Fibroblast of peridontal ligament (primary cell): ENCODE measurements around the gene NDUFA11.

ENCODE experiments used
- DNase-seq: peaks from one replicate; pipeline ENCODE4 v3.0.0-alpha.2; 2010; ENCODE audit errors: extremely low read depth

NDUFA11 gene

GRCh38 chr19:5903624-5904351 lies at the start of gene NDUFA11:
NDUFA11 (minus strand) TSS chr19:5903790; CDS start chr19:5903708, 82 bp downstream.
- peak; percentile 95 for DNase-seq

DNA sequence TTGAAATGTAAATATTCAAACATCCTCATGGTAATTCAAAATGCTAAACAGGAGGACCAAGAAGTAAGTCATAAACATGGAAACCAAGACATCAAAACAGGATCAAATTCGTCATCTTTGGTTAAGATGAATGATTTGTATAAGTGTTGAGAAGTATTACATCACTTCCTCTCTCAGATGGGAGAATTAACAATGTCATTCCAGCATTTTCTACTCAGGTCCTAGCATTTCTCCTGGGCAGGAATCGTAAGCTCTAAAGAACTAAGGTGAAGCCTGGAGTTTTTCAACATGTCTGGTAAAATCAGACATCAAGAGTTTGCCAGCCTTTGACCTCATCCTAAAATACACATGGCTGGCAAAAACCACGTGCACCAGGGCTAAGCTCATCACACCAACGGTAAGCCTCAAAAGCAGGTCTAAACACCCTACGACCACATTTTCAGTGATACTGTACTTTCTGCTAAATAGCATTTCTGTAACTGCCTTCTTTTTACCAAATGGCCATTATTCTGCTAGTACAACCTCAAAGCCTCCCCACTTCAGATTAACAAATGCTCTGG lies 49.5 kb upstream of the NDUFA11 start:
- DNase-seq: peak; percentile 66

DNA sequence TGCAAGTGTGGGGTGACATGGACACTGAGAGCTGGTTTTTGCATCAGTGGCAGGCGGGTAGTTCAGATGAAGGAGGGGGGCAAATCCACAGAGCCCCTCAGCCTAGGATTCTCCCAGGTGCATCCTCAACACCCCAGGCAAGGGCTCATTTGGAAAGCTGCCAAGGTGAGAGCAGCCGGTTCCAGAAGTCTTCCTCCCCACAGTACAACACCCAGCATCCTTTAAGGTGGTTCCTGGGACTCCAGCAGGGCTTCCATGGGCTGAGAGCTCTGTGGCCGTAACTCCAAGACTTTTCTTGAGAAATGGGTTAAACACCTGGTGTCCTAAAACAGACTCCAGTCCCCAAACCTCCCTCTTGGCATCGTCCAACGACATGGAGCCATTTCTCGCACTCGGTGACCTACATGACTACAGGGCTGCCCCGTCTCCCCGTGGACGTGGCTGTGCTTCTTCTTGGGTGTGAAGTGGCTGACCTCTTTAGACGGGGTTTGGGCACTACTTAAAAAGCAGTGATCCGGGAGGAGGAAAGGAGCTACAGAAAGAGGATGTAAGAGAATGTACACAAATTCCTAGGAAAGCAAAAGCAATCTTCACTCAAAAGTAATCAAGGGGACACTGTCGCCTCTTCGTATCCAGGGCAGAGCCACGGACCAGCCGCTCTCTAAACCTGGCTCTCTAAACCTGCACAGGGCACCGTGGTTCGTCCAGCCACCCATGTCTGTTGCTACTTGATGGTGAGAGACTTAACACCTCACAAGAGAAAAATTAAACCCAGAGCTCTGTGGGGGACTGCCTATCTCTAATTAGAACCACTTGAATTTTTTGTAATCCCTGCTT lies 48.8 kb upstream of the NDUFA11 start:
- no peak for DNase-seq

- DNase-seq: no peak
Measured at GRCh38 chr19:5951338-5951861, 47.8 kb upstream of the NDUFA11 start.

GRCh38 chr19:5950741-5951140 lies 47.2 kb upstream of the NDUFA11 start:
- DNase-seq: no peak

DNA sequence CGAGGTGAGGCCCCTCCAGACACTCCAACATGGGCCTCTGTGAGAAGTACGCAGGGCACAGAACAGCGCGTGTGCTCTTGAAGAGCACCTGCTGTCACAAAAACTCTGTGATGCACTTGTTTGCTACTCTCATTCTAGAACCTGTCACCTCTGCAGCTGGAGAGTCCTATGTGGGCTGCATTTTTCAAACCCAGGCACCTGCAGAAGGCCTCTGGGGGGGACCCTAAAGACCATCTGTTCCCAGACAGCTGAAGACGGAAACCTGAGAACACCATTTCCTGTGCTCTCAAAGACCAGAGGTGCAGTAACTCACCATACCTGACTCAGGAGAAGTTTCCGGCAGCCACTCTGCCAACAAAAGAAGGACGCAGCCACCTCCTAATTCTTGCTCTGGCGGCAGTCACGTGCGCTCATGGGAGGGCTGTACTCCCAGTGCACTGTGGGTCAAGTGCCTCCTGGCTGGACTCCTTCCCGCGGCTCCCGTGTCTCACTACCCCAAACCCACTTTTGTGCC lies 46.3 kb upstream of the NDUFA11 start:
- DNase-seq: no peak

DNA sequence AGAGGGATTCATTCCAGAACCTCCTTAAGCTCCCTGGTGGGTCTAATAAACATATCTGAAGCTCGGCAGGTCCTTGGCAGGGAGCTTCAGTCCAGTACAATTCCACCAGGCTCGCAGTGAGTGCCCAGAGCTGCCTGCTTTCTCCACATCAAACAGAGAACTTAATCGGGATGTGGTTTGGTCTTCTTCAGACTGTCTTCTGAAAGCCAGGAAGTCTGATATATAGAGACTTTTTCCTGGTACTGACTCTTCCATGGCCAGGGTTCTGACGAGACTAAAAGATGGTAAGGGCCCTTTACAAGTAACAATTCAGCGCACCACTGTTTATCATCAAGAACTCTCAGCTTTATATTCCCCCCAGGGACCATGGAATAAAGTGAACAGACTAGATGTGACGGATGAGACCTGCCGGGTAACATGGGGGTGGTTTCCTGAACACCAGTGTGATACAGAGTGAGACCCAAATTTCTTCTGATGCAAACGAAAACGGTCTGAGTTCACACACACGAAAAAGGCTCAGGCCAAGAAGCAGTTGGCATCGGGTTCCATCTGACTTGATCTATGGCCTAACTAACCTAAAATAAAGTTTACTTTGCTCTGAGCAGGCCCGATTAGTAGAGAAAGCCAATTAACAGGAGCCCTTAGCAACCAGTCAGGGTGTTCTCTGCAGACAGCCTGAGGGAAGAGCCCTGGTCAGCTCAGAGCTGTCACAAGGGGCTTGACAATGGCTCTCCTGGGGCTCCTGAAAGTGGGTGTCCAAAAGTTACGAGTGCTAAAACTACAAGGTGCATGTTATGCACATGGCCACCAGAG lies 45.4 kb upstream of the NDUFA11 start:
- DNase-seq: no peak

DNA sequence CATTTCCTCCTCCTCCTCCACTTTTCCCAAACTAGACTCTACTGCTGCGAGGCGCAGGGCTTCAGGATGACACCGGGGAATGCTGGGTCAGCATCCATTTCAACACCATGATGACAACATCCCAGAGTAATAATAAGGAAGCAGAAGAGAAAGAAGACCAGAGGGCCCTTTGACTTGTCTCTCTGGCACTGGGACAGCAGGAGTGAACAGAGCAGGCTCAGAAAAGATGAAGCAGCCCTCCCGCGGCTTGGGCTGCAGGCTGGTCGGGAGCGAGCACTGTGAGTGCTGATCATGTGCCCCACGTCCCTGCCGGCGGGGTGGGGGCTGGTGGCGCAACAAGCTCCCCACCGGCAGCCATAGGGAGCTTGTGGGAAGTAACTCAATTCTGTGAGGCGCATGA lies 43.8 kb upstream of the NDUFA11 start:
- DNase-seq: peak; percentile 53

- DNase-seq: peak; percentile 64
Measured at GRCh38 chr19:5943623-5944022, 40.0 kb upstream of the NDUFA11 start.

- DNase-seq: no peak
Measured at GRCh38 chr19:5943045-5943444, 39.5 kb upstream of the NDUFA11 start.

DNA sequence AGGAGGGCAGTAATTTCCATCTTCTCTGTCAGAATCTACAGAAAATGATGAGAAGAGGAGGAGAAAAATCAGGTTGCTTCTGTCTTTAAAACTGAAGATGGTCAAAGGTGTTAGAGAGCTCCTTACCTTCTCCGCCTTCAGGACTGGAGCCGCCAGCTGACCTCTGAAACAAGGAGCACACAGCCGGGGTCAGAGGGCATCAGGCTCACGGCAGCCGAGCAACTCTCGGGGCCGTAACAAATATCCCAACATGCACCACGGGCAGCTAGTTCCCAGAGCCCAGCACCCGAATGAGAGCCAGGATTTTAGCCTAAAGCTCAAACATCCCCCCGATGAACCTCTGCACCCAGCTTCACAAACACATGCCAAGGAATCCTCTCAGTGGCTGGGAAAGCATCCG lies 38.1 kb upstream of the NDUFA11 start:
- no peak for DNase-seq

DNA sequence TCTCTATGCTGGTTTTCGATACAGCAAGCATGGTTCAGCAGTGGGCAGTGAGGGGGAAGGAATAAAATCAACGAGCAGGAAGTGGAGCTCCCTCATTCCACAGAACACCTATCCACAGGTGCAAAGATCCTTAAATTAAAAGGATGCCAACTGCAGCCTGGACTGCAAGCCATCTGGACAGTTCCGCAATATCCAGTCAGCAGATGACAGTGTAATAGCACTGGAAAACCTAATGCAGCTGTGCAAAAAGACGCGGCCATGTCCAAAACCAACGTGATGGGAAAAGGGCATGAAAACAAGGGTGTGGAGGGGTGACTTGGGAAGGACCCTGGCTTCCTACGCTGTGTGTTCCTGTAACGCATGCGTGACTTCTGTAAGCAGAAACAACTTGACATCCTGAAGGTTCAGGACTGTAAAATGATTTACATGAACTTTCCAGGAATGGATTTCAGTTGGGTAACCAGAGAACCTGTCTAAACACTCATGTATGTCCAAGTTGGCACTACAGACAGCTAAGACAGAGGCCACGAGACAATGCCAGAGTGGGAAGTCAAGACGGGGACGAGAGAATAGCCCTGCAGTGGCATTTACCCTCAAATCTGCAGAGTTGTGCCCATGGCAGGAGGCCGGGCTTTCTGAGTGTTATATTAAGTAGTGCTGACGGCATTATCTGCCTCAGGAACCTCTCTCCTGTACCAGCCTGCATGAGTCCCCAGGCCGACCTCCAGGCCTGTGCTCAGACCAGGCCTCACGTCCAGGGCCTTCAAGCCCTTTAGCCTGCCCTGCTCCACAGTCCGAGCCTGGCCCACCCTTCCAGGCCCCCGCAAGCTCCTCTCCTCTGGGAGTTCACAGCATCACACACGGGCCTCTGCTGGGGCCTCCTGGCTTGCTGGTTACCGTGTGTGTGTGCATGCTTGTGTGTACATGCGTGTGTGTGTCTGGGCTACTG lies 36.9 kb upstream of the NDUFA11 start:
- no peak for DNase-seq

DNA sequence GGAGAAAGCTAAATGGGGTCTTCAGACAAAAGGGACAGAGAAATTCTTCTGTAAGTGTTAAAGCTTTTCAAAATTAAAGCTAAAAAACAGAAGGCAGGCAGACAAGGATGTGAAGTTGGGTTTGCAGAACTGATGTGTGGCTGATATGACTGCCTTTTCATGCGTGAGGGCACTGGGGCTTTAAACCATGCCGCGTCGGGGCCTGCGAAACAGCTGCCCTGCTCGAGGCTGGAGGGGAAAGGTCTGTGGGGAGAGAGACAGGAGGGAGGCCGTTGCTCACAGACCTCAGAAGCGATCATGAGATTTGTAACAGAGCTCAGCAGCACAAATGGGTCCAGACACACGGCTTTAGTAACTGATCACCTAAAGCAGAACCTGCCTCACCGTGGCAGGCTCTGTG lies 34.0 kb upstream of the NDUFA11 start:
- DNase-seq: no peak

- DNase-seq: no peak
Measured at GRCh38 chr19:5936292-5936592, 32.7 kb upstream of the NDUFA11 start.

- peak; percentile 8 for DNase-seq
Measured at GRCh38 chr19:5935473-5936291, 32.1 kb upstream of the NDUFA11 start.

DNA sequence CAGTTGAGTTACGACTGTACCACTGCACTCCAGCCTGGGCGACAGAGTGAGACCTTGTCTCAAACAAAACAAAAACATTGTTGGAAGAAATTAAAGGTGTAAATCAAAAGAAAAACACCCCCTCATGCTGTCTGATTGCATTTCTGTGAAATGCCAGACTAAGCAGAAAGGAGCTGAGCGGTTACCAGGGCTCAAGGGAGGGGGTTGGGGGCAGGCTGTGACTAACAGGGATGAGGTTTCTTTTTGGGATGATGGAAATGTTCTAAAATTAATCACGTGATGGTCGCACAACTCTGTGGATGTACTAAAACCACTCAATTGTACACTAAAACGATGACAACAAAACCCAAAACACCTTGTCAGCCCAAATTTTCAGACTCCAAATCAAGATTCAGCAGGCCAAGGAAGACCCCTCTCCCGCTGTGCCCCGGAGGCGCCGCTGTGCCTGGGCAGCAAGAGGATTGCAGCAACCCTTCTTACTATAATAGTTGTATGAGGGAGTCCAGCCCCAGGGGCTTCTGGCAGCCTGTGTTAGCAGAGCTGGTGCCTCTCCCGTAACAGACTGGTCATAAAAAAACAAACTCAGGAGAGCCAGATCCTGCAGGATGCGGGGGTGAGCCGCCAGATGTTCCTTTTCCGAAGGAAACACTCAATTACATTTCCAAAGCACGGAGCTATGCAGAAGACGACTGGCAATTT lies 31.3 kb upstream of the NDUFA11 start:
- peak; percentile 71 for DNase-seq

GRCh38 chr19:5934069-5934401 lies 30.4 kb upstream of the NDUFA11 start:
- DNase-seq: no peak

DNA sequence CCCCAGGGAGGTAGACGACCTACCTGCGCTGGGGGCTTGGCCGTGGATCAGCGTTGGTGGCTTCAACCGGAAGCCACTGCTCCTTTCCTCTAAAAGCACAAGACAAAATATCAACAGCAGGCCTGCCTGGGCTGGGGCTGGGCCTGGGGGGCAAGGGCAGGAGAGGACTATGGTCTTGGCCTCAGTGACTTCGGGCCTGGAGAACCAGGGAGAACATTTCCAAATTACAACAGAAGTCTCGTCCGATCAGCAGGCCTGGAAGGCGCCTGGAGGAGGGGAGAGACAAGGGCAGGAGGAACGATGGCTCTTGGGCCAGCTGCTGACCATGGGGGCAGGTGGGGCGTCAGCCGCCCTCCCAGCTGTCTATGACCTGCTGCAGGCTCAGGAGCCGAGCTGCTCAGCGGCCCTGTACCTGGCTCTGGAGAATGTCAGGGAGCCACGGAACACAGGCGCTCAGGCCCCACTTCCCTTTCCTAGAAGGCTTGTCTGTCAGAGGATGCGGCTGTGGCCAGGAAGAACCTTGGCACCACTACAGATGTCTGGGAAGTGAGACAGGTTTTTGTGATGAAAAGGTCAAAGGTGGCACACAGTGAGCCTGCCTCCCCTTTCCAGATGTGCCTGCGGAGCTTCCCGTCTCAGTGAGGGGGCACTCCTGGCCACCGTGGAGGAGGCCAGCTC lies 29.9 kb upstream of the NDUFA11 start:
- DNase-seq: no peak
